Panc1 (cell line): ENCODE results near the gene KRT76.

Experiments used
- CTCF ChIP-seq: fragments of 450-650 bp; IDR thresholded peaks from 2 replicates; pipeline ENCODE4 v1.5.1; 2017; ENCODE audit warnings: mild to moderate bottlenecking
- POLR2AphosphoS5 ChIP-seq: IDR thresholded peaks from 2 replicates; pipeline ENCODE4 v1.6.1; 2012; ENCODE audit warnings: mild to moderate bottlenecking, low read depth, low read length, moderate library complexity

GRCh38 chr12:52798671-52799504 is 21.7 kb upstream of the KRT76 start:
- TF ChIP-seq CTCF (no peak), POLR2AphosphoS5 (no peak)
